ENCODE data around the gene COPS7B. TPM values are rescaled to one million over a fixed set of nuclear protein-coding genes. Genes with fewer than 3 reads are reported as not detected.
"Not testable (repeated sequence)": the region's sequence is repeated elsewhere in the genome, so short reads cannot be mapped to it uniquely, and the experiment has no call there.

Gene COPS7B
- total RNA-seq, 1 donor, result 19.5 TPM

DNA sequence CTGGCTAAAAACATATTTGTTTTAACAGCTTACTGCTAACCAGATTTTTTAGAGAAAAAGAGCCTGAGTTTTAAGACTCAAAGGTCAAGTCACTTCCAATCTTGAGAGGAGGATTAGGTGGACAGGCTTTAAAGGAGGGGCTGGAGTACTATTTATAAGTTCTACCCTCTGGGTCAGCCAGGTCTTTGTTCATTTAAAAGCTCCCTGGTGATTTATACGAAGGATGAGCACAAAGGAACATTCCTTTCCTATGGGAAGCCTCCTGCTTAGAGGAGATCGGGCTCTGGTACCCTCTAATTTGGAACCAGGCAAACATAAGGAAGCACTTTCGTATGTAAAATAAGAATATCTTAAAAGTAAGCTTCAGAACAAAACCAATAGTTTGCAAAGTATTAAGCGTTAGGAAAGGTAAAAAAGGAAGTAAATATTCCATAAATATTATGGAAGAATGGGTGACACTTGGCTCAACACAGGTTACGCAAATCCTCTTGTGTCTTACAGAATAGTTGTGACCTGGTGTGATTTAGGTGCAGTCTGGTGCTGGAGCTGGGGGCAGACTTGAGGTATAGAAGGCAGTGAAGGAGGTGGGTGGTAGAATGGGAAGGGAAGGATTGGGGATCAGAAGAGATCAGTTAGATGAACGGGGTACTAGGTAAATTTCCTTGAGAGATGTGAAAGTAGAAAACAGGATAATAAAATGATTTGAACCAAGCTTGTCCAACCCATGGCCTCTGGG, 40.8 kb upstream of the COPS7B start:
- Histone ChIP-seq H4K20me1 (ENCODE audit: insufficient read depth, low read length) (no peaks in the 10 kb centered on the region), H3K79me2 (ENCODE audit: insufficient read depth, low read length) (no peaks in the 10 kb centered on the region), H3K9me3 (ENCODE audit: low read depth, low read length) (no peaks in the 10 kb centered on the region), H3K4me2 (ENCODE audit: insufficient read depth, low read length) (no peak overlapping the region), H2AFZ (ENCODE audit: low read length) (no peak overlapping the region), H3K27me3 (ENCODE audit: insufficient read depth, low read length) (no peaks in the 10 kb centered on the region), H3K27ac (ENCODE audit: low read depth, low read length) (no peak overlapping the region), H3K36me3 (ENCODE audit: insufficient read depth, low read length) (no peaks in the 10 kb centered on the region), H3K4me1 (ENCODE audit: insufficient read depth, low read length) (peaks cover 3% of the 10 kb centered on the region), H3K4me3 (ENCODE audit: insufficient read depth, low read length) (no peak overlapping the region)
- DNase-seq (ENCODE audit: insufficient read length, low spot score, missing footprints), result no peak
- TF ChIP-seq CTCF (IDR thresholded peaks at IDR 0.05; ENCODE audit: extremely low read depth, low read depth, low read length), result no peak

- H3K27ac ChIP-seq (ENCODE audit: low read depth, low read length); H3K4me2 ChIP-seq (ENCODE audit: insufficient read depth, low read length); H3K36me3 ChIP-seq (ENCODE audit: insufficient read depth, low read length); H3K4me1 ChIP-seq (ENCODE audit: insufficient read depth, low read length); H3K9me3 ChIP-seq (ENCODE audit: low read depth, low read length); H3K79me2 ChIP-seq (ENCODE audit: insufficient read depth, low read length); H4K20me1 ChIP-seq (ENCODE audit: insufficient read depth, low read length); H3K27me3 ChIP-seq (ENCODE audit: insufficient read depth, low read length); H3K4me3 ChIP-seq (ENCODE audit: insufficient read depth, low read length); DNase-seq (ENCODE audit: insufficient read length, low spot score, missing footprints); H2AFZ ChIP-seq (ENCODE audit: low read length): not testable (repeated sequence)
Measured at GRCh38 chr2:231748153-231748896, 37.9 kb upstream of the COPS7B start.

DNA sequence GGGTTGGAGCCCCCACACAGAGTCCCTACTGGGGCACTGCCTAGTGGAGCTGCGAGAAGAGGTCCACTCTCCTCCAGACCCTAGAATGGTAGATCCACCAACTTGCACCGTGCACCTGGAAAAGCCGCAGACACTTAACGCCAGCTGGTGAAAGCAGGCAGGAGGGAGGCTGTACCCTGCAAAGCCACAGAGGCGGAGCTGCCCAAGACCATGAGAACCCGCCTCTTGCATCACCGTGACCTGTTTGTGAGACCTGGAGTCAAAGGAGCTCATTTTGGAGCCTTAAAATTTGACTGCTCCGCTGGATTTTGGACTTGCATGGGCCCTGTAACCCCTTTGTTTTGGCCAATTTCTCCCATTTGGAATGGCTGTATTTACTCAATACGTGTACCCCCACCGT, 37.2 kb upstream of the COPS7B start:
- H3K36me3 ChIP-seq (ENCODE audit: insufficient read depth, low read length); H3K4me2 ChIP-seq (ENCODE audit: insufficient read depth, low read length); H3K27ac ChIP-seq (ENCODE audit: low read depth, low read length); H3K79me2 ChIP-seq (ENCODE audit: insufficient read depth, low read length); H4K20me1 ChIP-seq (ENCODE audit: insufficient read depth, low read length); H2AFZ ChIP-seq (ENCODE audit: low read length); H3K4me1 ChIP-seq (ENCODE audit: insufficient read depth, low read length); DNase-seq (ENCODE audit: insufficient read length, low spot score, missing footprints); H3K4me3 ChIP-seq (ENCODE audit: insufficient read depth, low read length); H3K9me3 ChIP-seq (ENCODE audit: low read depth, low read length); H3K27me3 ChIP-seq (ENCODE audit: insufficient read depth, low read length): not testable (repeated sequence)

DNA sequence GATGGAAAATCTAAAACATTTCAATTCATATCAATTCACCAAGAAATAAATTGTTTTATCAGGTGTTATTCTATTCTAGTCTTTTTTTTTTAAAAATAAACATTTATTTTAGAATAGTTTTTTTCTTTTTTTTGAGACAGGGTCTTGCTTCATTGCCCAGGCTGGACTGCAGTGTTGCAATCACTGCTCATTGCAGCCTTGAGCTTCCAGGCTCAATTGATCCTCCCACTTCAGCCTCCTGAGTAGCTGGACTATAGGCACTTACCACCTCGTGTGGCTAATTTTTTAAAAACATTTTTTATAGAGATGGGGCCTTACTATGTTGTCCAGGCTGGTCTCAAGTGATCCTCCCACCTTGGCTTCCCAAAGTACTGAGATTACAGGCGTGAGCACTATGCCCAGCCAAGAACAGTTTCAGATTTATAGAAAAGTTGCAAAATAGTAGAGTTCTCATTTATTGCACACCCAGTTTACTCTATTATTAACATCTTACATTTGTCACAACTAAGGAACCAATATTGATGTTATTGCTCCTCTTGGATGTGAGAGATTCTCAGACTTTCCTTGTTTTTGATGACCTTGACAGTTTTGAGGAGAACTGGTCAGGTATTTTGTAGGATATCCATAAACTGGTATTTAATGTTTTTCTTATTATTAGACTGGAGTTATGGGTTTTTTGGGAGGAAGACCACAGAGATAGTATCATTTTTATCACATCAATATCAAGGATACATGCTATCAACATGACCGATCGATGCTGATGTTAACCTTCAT, 35.0 kb upstream of the COPS7B start:
- Histone ChIP-seq H3K79me2 (ENCODE audit: insufficient read depth, low read length) (no peaks in the 10 kb centered on the region), H3K4me1 (ENCODE audit: insufficient read depth, low read length) (no peaks in the 10 kb centered on the region), H3K4me2 (ENCODE audit: insufficient read depth, low read length) (no peak overlapping the region), H3K36me3 (ENCODE audit: insufficient read depth, low read length) (no peaks in the 10 kb centered on the region), H3K27me3 (ENCODE audit: insufficient read depth, low read length) (no peaks in the 10 kb centered on the region), H2AFZ (ENCODE audit: low read length) (no peak overlapping the region), H3K9me3 (ENCODE audit: low read depth, low read length) (no peaks in the 10 kb centered on the region), H3K27ac (ENCODE audit: low read depth, low read length) (no peak overlapping the region), H4K20me1 (ENCODE audit: insufficient read depth, low read length) (no peaks in the 10 kb centered on the region), H3K4me3 (ENCODE audit: insufficient read depth, low read length) (no peak overlapping the region)
- TF ChIP-seq CTCF (IDR thresholded peaks at IDR 0.05; ENCODE audit: extremely low read depth, low read depth, low read length), result no peak
- no peak for DNase-seq (ENCODE audit: insufficient read length, low spot score, missing footprints)

Measured in osteoblast (primary cell).